ENCODE results near the gene TPCN2.

Gene TPCN2

DNA sequence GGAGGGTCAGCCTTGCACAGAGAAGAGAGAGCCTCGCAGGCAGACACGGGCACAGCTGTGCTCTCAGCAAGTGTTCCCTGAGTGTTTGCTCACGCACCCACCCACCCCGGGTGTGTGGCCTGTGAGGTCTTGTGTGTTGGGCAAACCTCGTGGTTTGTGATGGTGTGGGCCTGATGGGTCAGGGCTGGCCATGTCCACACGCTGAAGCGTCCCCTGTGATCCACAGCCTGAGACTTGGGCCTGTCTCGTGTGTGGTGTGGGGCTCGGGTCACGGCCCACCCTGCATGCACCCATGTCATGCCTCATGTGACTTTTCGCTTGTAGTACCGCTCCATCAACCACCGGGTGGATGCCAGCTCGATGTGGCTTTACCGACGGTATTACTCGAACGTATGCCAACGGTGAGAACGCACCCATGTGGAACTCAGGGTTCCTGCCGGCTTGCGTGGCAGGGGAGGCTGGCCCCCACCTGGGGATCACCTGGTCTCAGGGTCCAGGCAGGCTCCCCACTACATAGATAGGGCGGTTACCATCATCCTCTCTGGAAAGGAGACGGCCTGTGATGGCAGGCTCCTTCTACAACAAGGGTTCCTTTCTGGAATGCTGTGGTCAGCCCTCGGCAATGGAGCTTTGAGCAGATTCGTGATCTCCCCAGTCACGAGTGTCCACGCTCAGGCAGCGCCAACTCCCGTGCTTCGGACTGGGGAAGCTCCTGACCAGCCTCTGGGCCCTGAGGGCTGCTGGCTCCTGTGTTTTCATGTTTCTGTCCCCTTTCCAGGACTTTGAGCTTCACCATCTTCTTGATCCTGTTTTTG lies 5.9 kb downstream of the TPCN2 start:
- TF ChIP-seq POLR2AphosphoS5 (IDR thresholded peaks at IDR 0.05; ENCODE audit: low read depth, low read length) (no peak), FOXP2 (optimal IDR thresholded peaks at IDR 0.05; ENCODE audit: borderline replicate concordance, extremely low read depth, extremely low read length, insufficient read depth) (no peak), REST (IDR thresholded peaks at IDR 0.05; ENCODE audit: insufficient read depth in 1 of 2, low read depth in 2 of 2, low read length in 2 of 2) (no peak), SIN3A (IDR thresholded peaks at IDR 0.05; ENCODE audit: borderline replicate concordance, insufficient read depth, low read length) (no peak), TAF1 (IDR thresholded peaks at IDR 0.05; ENCODE audit: borderline replicate concordance, insufficient read depth, low read length) (no peak)

- TF ChIP-seq FOXP2 (optimal IDR thresholded peaks at IDR 0.05; ENCODE audit: borderline replicate concordance, extremely low read depth, extremely low read length, insufficient read depth) (no peak), POLR2AphosphoS5 (IDR thresholded peaks at IDR 0.05; ENCODE audit: low read depth, low read length) (no peak)
Observed at GRCh38 chr11:69055212-69055586, 6.5 kb downstream of the TPCN2 start.

DNA sequence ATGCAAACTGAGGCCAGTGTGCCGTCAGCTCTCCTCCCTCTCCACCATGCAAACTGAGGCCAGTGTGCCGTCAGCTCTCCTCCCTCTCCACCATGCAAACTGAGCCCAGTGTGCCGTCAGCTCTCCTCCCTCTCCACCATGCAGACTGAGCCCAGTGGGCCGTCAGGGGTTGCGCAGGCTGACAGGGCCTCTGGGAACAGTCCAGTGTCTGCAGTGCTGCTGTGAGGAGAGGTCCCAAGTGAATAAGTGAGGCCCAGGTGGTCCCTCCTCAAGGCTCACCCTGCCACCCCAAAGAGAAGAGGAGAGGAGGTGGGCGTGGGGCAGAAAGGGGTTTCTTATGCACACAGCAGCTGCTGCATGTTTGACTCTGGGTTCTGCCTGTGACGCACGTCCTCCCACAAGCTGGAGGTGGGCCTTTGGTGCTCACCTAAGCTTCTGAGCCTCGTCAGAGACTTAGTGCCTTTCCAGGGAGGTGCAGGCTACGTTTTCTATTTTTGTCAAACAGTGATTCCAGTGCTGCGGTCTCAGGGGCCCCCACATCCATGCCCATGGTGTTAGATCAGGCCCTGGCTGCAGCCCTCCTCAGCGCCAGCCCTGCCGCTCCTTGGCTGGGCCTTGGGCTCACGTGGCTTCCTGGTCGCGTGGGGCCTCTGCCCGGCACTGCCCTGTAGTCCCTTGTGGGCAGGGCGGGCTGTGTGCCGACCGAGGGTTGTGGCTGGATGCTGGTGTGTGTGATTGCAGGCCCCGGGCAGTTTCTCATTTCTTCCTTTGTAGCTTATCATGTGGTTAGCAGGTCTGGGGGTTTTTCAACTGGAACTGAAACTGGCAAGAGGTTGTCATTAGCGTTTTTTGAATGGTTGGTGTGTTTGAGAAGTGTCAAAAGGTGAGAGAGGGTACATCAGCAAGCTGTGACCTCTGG lies 7.1 kb downstream of the TPCN2 start:
- TF ChIP-seq REST (IDR thresholded peaks at IDR 0.05; ENCODE audit: insufficient read depth in 1 of 2, low read depth in 2 of 2, low read length in 2 of 2) = no peak
- TF ChIP-seq FOXP2 (optimal IDR thresholded peaks at IDR 0.05; ENCODE audit: borderline replicate concordance, extremely low read depth, extremely low read length, insufficient read depth) = no peak
- no peak for TF ChIP-seq SIN3A (IDR thresholded peaks at IDR 0.05; ENCODE audit: borderline replicate concordance, insufficient read depth, low read length)
- TF ChIP-seq TAF1 (IDR thresholded peaks at IDR 0.05; ENCODE audit: borderline replicate concordance, insufficient read depth, low read length) = no peak
- TF ChIP-seq POLR2AphosphoS5 (IDR thresholded peaks at IDR 0.05; ENCODE audit: low read depth, low read length) = no peak

DNA sequence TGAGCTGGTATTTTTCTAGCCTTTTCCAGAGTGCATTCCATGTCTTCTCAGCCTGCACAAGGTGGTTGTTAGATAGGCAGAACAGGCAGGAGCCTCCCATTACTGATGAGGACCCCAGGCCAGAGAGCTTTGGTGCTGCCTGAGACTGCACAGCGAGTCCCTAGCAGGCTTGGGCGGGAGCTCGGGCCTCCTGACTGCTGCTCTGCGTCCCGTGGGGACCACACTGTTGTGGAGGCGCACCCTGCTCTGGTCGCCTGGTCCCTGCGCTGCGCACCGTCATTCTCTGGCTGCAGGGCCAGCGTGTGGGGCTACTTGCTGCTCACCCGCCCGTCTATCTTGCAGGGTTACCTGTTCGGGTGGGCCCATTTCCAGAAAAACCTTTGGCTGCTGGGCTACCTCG lies 8.5 kb downstream of the TPCN2 start:
- TF ChIP-seq SIN3A (IDR thresholded peaks at IDR 0.05; ENCODE audit: borderline replicate concordance, insufficient read depth, low read length) (no peak), FOXP2 (optimal IDR thresholded peaks at IDR 0.05; ENCODE audit: borderline replicate concordance, extremely low read depth, extremely low read length, insufficient read depth) (no peak), TAF1 (IDR thresholded peaks at IDR 0.05; ENCODE audit: borderline replicate concordance, insufficient read depth, low read length) (no peak), POLR2AphosphoS5 (IDR thresholded peaks at IDR 0.05; ENCODE audit: low read depth, low read length) (no peak), REST (IDR thresholded peaks at IDR 0.05; ENCODE audit: insufficient read depth in 1 of 2, low read depth in 2 of 2, low read length in 2 of 2) (no peak)

DNA sequence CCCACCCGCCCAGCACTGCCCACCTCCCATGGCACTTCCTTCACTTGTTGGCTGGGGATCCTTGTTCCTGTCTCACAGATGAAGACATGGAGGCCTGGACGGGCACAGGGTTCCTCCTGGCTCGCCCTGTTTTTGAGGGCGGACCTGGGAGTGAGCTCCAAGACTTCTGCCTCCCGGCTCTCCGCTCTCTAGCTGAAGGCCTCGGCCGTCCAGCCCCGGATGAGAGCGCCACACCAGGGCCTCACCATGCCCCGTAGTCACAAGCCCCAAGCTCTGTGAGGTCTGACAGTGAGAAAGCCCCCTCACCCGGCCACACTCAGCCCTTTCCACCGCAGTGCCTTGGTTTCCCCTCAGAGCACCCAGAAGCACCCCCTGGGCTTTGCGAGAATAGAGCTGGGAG lies 9.1 kb downstream of the TPCN2 start:
- TF ChIP-seq FOXP2 (optimal IDR thresholded peaks at IDR 0.05; ENCODE audit: borderline replicate concordance, extremely low read depth, extremely low read length, insufficient read depth) (no peak), SIN3A (IDR thresholded peaks at IDR 0.05; ENCODE audit: borderline replicate concordance, insufficient read depth, low read length) (no peak), TAF1 (IDR thresholded peaks at IDR 0.05; ENCODE audit: borderline replicate concordance, insufficient read depth, low read length) (no peak), POLR2AphosphoS5 (IDR thresholded peaks at IDR 0.05; ENCODE audit: low read depth, low read length) (no peak), REST (IDR thresholded peaks at IDR 0.05; ENCODE audit: insufficient read depth in 1 of 2, low read depth in 2 of 2, low read length in 2 of 2) (no peak)

Measured in PFSK-1 (cell line).